Activated naive CD4-positive, alpha-beta T cell (primary cell): ENCODE results near the gene UBL4A.
"Not testable (repeated sequence)": the region's sequence is repeated elsewhere in the genome, so short reads cannot be mapped to it uniquely, and the experiment has no call there.

Experiments
- DNase-seq, 4 experiments: peaks; one replicate each; lab custom pipeline; 2025; lab: John Stamatoyannopoulos, UW

The UBL4A gene

GRCh38 chrX:154507673-154508383 lies 21.4 kb upstream of the UBL4A start:
- DNase-seq = no peak

- no peak for DNase-seq
These were observed 20.3 kb upstream of the UBL4A start for GRCh38 chrX:154506483-154507332.

DNA sequence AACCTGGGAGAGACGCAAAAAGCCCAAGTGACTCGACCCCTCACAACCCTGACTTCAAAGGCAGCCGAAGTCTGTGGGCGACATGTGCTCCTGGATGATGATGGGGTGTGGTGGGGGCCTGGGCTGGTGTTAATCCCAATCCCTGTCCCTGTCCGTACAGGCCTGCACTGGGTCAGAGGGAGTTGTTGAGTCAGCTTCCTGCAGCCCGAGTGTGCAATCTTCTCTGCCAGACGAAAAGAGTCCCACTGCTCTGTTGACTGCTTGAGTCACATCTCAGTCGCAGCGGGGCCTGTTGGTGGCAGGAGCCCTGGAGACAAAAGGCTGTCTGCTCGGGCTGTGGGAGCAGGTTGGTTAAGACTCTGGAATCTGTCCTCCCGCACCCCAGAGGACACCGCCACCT lies 19.3 kb upstream of the UBL4A start:
- DNase-seq = no peak

DNA sequence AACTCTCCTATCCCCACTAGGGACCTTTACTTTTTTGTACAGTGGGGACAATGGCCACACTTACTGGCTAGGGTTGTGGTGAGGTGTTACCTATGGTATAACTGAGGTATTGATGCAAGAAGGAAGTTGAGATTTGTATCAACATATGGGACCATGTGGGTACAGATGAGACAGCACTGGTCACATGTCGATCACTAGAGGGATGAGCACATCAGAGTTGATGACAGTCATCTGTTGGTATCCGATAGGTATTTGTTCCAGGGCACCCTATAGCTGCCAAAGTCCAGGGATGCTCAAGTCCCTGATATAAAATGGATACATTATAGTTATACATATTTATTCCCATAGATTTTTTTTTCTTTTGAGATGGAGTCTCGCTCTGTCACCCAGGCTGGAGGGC lies 16.6 kb upstream of the UBL4A start:
- no peak for DNase-seq

DNA sequence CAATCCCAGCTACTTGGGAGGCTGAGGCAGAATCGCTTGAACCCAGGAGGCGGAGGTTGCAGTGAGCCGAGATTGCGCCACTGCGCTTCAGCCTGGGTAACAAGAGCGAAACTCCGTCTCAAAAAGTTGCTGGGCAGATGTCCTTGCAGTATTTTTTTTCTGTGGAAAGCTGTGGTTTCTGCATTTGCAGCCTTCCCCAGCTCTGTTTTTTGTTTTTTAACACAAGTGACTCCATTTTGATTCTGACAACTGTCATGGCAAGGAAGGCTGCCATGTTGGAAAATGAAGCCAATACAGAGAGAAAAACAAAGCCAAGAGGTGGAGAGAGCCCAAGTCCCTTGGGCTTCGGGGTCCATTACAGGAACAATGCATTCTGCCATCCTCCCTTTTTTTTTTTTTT lies 15.7 kb upstream of the UBL4A start:
- no peak for DNase-seq

DNA sequence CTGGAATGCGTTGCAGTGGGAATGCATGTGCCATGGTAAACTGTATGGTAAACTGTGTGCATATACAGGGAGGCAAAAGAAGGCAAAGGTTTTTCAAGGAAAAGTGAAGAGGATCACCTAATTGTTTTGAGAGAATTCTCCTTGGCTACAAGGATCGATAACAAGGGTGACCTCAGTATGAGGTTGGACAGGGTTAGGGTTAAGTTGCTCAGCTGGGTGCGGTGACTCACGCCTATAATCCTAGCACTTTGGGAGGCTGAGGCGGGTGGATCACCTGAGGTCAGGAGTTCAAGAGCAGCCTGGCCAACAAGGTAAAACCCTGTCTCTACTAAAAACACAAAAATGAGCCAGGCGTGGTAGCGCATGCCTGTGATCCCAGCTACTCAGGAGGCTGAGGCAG lies 15.0 kb upstream of the UBL4A start:
- not testable (repeated sequence) for DNase-seq

GRCh38 chrX:154496591-154497137 lies 10.2 kb upstream of the UBL4A start:
- not testable (repeated sequence) for DNase-seq

DNA sequence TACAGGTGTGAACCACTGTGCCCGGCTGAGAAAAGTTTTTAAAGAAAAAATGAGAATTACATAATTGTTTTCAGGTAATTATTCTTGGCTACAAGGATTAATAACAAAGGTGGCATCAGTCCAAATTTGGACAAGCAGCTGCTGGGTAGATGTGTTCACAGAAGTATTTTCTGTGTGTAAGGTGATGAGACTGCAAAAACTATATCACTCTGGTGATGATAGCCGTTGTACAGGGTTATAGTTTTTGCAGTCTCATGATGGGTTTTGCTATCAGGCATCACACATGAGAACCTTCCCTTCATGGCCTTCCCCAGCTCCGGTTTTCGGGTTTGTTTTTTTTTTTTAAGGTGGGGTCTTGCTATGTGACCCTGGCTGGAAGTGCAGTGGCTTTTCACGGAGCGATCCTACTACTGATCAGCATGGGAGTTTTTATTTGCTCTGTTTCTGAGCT lies 9.1 kb upstream of the UBL4A start:
- DNase-seq = no peak

GRCh38 chrX:154494715-154495114 lies 8.3 kb upstream of the UBL4A start:
- no peak for DNase-seq

DNA sequence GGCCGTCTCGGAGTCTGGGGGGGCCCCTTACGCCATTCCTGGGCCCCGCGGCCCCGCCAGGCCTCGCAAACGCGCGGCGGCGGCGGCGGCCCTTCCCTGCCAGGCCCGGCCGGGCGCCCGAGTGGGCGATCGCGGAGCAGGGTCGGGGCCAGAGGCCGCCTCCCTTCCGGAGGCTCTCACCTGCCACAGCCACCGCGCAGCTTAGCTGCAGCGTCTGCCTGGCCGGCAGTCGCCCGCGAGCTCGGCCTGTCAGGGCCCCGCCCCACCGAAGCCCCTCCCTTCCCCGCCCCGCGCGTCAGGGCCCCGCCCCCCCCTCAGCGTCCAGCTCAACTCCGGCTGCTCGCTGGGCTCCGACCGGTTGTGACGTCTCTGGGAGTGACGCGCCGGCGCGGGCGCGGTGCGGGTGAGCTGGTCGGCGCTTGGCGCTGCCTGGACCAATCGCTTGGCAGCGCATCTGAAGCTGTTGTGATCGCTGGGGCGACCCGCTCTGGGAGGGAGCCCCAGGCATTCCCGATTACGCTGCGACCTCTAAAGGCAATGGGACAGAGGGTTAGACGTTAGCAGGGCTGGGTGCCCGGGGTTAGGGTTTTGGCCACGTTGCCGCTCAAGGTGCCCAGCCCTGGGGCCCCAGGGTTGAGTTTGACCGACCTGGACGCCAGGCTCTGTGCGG lies 4.1 kb upstream of the UBL4A start, which contains the start of gene SLC10A3:
Gene SLC10A3, minus strand, starts transcription at position 216 of the 670 bp plus-strand sequence. CDS start 1,689 bp downstream, outside the sequence.
- peak; percentile 58 to 77 (median 70) for DNase-seq

GRCh38 chrX:154490021-154490413 lies 3.6 kb upstream of the UBL4A start:
- DNase-seq = no peak

- DNase-seq = no peak
These were observed 2.8 kb upstream of the UBL4A start for GRCh38 chrX:154489182-154489581.

- DNase-seq = no peak
These were observed 2.1 kb upstream of the UBL4A start for GRCh38 chrX:154488336-154489075.

GRCh38 chrX:154487518-154488290 lies 1.3 kb upstream of the UBL4A start:
- DNase-seq = no peak

DNA sequence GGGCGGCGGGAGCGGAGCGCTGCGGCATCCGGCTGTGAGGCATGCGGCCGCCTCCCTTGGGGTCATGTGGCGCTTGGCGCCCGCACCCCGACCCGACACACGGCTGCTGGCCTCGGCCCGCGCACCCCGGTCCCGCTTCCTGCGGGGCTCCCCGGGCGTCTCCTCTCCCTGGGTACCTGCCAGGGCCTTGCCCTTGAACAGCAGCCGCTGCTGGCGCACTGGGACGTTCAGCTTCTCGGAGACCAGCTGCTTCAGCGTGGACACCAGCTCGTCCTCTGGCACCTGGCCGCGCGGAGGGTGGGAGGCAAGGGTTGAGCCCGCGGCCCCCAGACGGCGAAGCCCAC lies 391 bp downstream of the UBL4A start:
- no peak for DNase-seq

DNA sequence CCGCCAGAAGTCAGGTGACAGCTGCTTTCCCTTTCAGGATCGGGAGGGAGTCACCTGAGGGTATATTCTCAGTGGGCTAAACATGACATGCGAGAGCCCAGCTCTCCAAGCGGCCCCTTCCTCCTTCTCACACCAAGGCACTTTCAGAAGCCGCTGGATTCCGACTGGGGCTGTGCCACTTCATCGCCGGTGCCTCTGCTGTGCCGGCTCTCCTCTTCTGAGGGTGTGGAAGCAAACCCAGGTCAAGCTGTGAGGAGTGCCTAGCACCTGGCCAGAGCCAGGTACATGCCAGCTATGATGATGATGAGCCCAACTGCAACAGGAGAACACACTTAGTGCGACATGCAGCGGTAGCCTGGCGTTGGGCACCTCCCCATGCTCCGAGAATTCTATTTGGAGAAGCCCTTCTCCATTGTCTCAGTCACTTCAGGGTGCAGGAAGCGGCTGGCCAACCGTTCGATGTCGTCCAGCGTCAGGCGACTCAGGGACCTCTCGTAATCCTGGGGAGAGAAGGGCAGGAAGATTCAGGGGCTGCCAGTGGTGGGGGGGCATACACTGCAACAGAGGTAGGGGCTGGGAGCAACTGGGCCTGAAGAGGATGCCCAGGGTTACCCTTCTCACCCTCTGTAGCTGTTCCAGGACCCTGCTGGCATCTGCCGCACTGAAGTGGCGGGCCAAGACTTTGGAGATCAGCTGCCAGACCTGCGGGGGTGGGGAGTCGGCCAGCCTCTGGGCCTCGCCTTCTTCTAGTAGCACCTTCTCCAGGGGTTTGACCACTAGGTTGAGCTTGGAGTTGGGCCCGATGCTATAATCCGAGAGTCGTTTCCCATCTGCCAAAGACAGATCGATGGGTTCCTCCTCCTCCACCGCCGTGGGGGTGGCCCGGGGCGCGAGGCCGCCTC lies 1.0 kb downstream of the UBL4A start:
- DNase-seq = no peak

GRCh38 chrX:154484255-154485149 lies 1.9 kb downstream of the UBL4A start:
- no peak for DNase-seq

- DNase-seq = no peak
These were observed 3.1 kb downstream of the UBL4A start for GRCh38 chrX:154483325-154483724.

DNA sequence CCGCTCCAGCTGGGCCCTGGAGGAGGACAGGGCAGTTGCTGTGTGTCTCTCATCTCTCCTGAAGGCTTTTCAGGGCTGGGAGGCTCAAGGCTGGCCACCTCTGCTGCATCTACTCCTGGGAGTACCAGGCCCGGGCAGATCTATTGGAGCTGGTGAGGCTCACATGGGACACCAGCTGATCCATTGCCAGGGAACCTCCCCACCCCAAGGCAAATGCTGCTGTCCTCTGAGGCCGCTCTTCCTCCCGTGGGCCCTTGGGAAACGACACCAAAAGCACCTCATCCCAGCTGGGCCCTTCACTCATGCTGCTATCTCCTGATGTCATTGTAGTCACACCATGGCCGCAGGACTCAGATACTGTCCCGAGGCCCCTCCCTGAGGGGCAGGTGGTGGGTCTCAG lies 3.6 kb downstream of the UBL4A start:
- DNase-seq = no peak
